ENCODE results near the gene WWTR1. TPM values are rescaled to one million over a fixed set of nuclear protein-coding genes. Genes with fewer than 3 reads are reported as not detected.

Gene WWTR1
- total RNA-seq, 2 donors from 2014 or later: 0.99 to 1.2 TPM

DNA sequence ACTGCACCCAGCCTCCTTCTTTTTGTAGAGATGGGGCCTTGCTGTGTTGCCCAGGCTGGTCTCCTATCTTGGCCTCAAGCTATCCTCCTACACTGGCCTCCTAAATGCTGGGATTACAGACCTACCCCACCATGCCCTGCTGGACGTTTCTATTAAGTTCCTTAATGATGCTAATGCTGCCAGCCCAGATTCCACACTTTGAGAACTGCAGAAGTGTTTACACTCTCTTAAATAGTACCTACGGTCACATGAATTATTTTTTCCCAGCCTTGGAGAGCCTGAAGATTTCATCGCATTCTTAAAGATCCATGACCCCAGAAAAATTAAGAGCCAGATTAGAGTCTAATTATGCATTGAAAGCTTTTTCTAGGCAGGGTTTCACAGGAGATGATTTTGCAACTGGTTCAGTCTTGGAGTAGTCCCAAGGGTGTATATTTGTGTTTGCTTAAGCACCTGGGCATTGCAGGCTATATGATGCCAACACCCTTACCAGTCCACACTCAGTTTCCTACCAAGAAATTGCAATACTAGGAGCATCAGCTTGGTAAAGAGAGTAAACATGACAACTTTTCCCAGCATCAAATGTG lies 146.7 kb downstream of the WWTR1 start:
- no peak for ATAC-seq

DNA sequence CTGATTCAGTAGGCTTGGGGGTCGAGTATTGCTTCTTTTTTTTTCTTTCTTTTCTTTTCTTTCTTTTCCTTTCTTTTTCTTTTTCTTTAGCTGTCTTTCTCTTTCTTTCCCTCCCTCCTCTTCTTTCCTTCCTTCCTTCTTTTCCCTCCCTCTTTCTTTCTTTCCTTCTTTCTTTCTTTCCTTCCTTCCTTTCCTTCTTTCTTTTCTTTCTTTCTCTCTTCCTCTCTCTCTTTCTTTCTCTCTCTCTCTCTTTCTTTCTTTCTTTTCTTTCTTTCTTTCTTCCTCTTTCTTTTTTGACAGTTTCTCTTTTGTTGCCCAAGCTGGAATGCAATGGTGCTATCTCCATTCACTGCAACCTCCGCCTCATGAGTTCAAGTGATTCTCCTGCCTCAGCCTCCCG lies 147.3 kb downstream of the WWTR1 start:
- ATAC-seq (no peak), DNase-seq (ENCODE audit: low spot score in 2 of 2) (no peak)
- no peaks in the 10 kb centered on the region for H3K9me3 Mint-ChIP-seq
- H3K36me3 Mint-ChIP-seq: no peaks in the 10 kb centered on the region
- H3K27ac Mint-ChIP-seq: no peak overlapping the region

More for the DNA sequence above, 146.7 kb downstream of the WWTR1 start:
- no peak overlapping the region for H3K27ac Mint-ChIP-seq
- H3K9me3 Mint-ChIP-seq: no peaks in the 10 kb centered on the region
- DNase-seq (ENCODE audit: low spot score in 2 of 2): no peak
- no peaks in the 10 kb centered on the region for H3K36me3 Mint-ChIP-seq

DNA sequence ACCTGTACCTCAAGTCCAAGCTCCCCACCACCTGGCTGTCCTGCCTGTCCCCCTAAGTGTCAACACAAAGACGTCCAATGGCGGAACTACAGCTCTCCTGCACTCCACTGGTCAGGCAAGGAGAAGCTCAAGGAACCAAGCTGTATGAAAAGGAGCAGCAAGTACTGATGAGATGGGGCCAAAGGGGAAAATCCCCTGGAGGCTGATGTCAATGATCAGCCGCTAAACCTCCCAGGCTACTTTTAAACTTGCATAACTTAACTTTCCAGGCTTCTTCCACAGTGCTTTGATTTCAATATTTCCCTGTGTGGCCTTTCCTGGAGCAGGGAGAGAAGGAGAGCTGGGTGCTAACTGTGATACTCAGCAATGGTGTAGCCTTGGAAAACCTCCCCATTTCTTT lies 148.3 kb downstream of the WWTR1 start:
- no peaks in the 10 kb centered on the region for H3K9me3 Mint-ChIP-seq
- DNase-seq (ENCODE audit: low spot score in 2 of 2): no peak
- no peak overlapping the region for H3K27ac Mint-ChIP-seq
- ATAC-seq: no peak
- no peaks in the 10 kb centered on the region for H3K36me3 Mint-ChIP-seq

DNA sequence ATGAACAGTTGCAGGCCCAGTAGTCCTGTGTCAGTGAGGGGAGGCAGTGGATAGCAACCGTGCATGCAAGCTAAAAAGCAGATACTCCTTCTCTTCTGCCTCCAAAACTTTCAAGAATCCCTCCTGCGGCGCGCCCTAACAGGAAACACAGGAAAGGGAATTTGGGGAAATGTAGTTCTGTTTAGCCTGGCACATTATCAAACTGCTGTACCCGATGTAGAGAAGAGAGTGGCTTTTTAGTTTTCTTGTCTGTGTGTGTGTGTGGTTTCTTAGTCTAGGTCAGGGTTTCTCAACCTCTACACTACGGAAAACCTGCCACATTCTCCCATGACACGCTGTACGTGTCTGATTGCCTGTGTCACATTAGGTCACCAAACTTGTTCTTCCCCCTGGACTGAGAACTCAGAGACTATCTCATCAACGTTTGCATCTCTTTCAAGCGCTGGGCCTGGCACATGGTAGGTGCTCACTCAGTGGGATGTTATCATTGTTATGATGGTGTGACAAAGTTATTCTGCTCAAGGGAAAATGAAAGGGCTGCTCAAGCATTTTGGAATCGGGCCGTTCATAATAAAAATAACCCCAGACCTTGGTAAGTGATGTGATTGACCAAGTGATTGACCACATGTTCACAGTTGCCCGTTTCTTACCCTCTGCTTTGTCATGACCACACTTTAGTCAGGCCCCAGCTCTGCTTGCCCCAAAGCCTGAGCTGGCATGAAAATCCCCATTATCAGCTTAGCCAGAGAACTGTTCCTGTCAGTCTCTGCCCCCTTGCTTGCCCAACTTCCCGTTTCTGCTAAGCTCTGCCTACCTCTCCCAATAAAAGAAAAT lies 150.1 kb downstream of the WWTR1 start:
- peak; percentile 79 to 84 for ATAC-seq
- no peak for DNase-seq (ENCODE audit: low spot score in 2 of 2)
- H3K36me3 Mint-ChIP-seq: no peaks in the 10 kb centered on the region
- no peaks in the 10 kb centered on the region for H3K9me3 Mint-ChIP-seq
- no peak overlapping the region for H3K27ac Mint-ChIP-seq

DNA sequence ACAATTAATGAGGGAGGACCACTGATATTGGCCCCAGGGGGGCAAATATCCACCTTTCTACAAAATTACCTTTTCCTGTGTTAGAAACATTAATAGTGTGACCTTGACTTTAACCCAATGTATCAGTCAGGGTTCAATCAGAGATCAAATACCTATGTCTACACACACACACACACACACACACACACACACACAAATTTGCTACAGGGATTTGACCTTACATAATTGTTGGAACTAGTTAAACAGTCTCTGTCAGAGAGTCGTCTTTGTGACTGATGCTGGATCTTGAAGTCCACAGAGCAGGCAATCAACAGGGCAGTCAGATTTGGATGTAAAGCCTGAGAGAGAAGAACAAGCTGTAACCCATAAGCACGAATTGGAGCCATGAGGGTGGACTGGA lies 150.9 kb downstream of the WWTR1 start:
- DNase-seq (ENCODE audit: low spot score in 2 of 2) (no peak), ATAC-seq (no peak)
- no peaks in the 10 kb centered on the region for H3K9me3 Mint-ChIP-seq
- H3K36me3 Mint-ChIP-seq: no peaks in the 10 kb centered on the region
- H3K27ac Mint-ChIP-seq: no peak overlapping the region

DNA sequence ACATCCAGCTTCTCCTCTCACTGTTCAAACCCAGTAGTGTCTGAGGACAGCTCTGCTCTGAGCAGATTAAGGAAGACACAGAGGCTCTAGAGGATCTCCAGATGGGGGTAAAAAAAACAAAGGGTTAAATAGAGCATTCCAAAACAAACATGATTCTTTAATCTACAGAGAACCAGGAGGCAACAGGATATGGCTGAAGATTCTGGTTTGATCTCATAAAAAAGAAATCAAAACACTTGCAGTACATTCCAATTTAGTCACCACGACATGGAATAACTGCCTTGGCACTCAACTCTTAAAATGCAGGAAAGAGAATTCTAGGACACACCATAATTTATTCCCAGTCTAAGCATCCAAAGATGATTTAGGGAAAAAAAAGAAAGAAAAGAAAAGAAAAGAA lies 151.3 kb downstream of the WWTR1 start:
- Mint-ChIP-seq H3K36me3 (no peaks in the 10 kb centered on the region), H3K27ac (no peak overlapping the region), H3K9me3 (no peaks in the 10 kb centered on the region)
- DNase-seq (ENCODE audit: low spot score in 2 of 2): no peak
- no peak for ATAC-seq

DNA sequence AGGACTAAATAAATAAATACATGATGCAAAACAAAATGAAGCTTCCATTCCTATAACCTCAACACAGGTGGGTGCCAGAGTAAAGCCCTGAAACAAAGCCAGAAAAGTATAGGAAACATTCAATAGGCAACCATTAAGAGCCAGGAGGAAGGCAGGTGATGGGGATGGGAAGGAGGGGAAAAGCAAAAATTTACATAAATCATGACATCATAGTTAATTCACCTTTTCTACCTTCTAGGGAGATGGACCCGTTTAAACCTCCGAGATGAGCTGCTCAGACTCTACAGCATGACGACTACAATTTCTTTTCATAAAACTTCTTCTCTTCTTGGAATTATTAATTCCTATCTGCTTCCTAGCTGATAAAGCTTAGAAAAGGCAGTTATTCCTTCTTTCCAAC lies 155.4 kb downstream of the WWTR1 start:
- no peaks in the 10 kb centered on the region for H3K9me3 Mint-ChIP-seq
- H3K36me3 Mint-ChIP-seq: no peaks in the 10 kb centered on the region
- no peak for ATAC-seq
- H3K27ac Mint-ChIP-seq: no peak overlapping the region
- no peak for DNase-seq (ENCODE audit: low spot score in 2 of 2)

DNA sequence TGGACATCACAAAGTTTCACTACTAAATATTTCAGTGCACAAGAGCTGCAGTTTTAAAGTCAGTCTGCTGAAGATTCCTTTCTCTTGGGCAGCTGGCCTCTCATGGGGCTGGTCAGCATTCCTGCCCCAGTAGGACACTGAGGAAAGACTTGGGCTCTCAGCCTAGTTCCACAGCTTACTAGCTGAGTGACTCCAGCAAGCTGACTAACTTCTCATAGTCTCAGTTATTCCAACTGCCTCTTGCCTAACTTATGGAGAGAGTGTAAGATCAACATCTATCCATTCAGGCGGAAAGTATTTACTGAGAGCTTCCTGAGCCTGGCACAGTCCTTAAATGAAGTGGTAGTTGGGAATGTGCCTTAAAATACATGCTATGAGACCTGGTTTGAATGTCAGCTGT lies 156.3 kb downstream of the WWTR1 start:
- H3K9me3 Mint-ChIP-seq: no peaks in the 10 kb centered on the region
- ATAC-seq: no peak
- no peak overlapping the region for H3K27ac Mint-ChIP-seq

DNA sequence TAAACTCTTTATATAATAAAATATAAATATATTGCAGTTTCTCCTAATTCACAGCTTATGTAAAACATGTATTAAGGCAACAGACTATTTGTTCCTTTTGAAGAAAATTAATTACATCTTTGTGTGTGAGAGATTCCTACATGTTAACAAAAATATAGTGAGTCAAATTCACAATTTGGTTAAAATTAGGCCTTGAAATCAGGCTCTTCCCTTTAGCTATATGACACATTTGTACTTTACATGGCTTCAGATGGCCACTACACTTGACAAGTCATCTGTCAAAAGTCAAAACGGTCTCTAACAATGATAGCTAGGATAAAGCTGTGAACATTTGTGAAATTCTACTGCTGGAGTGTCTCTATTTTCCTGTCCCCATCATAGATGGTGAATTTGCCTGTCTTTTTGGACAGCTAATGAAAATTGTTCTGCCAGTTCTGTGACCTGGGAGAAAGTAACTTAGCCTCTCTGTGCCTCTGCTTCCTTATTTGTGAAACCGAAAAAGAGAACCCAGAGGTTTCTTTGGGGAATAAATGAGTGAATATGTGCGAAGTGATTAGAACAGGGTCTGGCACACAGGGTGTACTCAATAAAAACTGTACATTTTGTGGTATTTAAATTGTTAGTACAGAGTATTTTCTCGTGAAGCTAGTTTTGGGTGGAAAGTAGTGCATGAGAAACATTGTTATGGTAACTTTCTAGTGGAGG lies 159.7 kb downstream of the WWTR1 start:
- Mint-ChIP-seq H3K27ac (no peak overlapping the region), H3K36me3 (no peaks in the 10 kb centered on the region), H3K9me3 (no peaks in the 10 kb centered on the region)
- DNase-seq (ENCODE audit: low spot score in 2 of 2) (no peak), ATAC-seq (no peak)

More for the DNA sequence above, 156.3 kb downstream of the WWTR1 start:
- H3K36me3 Mint-ChIP-seq: no peaks in the 10 kb centered on the region
- DNase-seq (ENCODE audit: low spot score in 2 of 2): no peak

DNA sequence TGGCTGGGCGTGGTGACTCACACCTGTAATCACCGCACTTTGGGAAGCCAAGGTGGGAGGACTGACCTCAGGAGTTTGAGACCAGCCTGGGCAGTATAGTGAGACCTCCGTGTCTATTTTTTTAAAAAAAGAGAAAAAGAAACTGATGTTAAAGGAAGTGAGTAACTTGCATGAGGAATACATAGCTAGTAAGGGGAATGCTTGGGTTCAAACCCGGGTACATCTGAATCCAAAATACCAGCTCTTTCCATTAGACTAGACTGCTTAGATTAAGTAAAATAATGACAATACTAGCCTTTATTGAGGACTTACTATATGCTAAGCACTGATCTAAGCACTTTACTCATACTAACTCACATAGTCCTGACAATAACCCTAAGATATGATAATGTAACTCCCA lies 160.9 kb downstream of the WWTR1 start:
- ATAC-seq (no peak), DNase-seq (ENCODE audit: low spot score in 2 of 2) (no peak)
- no peaks in the 10 kb centered on the region for H3K9me3 Mint-ChIP-seq
- no peaks in the 10 kb centered on the region for H3K36me3 Mint-ChIP-seq
- no peak overlapping the region for H3K27ac Mint-ChIP-seq

DNA sequence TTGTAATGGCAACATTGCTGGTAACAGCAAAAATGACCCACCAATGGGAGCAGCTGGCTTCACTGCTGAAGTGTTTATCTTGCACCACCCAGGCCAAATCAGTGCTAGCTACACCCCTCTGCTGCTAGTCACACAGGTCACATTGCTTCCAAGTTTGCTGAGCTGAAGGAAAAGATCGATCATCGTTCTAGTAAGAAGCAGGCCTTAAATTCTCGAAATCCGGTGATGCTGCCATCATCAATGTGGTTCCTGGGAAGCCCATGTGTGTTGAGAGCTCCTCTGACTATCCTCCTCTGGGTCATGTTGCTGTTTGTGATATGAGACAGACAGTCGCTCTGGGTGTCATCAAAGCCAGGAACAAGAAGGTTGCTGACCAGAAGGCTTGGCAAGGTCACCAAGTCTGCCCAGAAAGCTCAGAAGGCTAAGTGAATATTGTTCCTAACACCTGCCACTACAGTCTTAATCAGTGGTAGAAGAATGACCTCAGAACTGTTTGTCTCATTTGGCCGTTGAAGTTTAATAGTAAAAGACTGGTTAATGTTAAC lies 162.2 kb downstream of the WWTR1 start:
- no peak overlapping the region for H3K27ac Mint-ChIP-seq
- H3K36me3 Mint-ChIP-seq: no peaks in the 10 kb centered on the region
- DNase-seq (ENCODE audit: low spot score in 2 of 2) (no peak), ATAC-seq (no peak)
- no peaks in the 10 kb centered on the region for H3K9me3 Mint-ChIP-seq

DNA sequence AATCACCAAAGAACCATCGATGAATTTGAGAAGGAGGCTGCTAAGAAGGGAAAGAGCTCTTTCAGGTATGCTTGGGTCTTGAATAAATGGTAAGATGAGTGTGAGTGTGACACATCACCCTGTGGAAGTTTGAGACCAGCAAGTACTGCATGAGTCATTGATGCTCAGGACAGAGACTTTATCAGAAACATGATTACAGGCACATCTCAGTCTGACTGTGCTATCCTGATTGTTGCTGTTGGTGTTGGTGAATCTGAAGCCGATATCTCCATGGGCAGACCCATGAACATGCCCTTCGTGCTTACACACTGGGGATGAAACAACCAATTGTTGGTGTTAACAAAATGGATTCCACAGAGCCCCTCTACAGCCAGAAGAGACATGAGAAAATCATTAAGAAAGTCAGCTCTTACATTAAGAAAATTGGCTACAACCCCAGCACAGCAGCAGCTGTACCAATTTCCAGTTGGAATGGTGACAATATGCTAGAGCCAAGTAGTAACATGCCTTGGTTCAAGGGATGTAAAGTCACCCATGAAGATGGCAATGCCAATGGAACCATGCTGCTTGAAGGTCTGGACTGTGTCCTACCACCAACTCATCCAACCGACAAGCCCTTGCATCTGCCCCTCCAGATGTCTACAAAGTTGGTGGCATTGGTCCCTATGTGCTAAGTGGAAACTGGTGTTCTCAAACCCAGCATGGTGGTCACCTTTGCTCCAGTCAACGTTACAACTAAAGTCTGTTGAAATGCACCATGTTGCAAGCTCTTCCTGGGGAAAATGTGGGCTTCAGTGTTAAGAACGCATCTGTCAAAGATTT lies 162.9 kb downstream of the WWTR1 start:
- H3K27ac Mint-ChIP-seq: no peak overlapping the region
- DNase-seq (ENCODE audit: low spot score in 2 of 2): no peak
- no peaks in the 10 kb centered on the region for H3K9me3 Mint-ChIP-seq
- peak; percentile 31 to 94 for ATAC-seq
- H3K36me3 Mint-ChIP-seq: no peaks in the 10 kb centered on the region

DNA sequence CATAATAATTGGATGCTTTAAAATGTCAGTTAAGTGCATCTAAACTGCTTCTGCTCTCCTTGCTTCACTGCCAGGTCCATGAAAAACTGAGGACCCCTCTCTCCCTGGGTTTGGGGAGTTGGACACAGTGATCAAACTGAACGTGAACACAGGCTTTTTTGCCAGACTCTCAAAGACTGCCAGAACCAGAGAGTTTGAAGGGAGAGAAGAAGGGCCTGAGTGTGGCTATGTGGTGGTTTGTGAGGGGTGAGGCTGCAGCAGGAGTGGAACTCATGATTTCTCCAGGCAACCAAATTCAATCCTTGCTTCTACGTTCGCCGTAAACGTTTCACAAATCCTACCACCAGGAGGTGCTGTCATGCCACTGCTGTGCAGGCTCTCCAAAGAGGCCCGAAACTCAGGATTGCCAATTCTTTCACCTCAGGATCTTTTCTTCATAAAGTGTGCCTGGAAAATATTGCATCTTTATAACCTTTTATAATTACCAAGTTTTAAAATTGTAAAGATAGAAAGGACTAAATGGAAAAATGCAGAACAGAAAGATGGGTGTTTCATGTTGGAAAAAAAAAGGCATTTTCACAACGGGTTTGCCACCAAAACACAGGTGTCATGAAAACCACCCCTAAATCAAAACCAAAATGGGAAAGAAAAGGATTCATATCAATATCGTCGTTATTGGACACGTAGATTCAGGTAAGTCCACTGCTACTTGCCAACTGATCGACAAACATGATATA lies 163.6 kb downstream of the WWTR1 start:
- DNase-seq (ENCODE audit: low spot score in 2 of 2): peak in 1 of 2 donors; percentile 58
- ATAC-seq: peak in 1 of 2 donors; percentile 46
- no peaks in the 10 kb centered on the region for H3K36me3 Mint-ChIP-seq
- no peak overlapping the region for H3K27ac Mint-ChIP-seq
- no peaks in the 10 kb centered on the region for H3K9me3 Mint-ChIP-seq

DNA sequence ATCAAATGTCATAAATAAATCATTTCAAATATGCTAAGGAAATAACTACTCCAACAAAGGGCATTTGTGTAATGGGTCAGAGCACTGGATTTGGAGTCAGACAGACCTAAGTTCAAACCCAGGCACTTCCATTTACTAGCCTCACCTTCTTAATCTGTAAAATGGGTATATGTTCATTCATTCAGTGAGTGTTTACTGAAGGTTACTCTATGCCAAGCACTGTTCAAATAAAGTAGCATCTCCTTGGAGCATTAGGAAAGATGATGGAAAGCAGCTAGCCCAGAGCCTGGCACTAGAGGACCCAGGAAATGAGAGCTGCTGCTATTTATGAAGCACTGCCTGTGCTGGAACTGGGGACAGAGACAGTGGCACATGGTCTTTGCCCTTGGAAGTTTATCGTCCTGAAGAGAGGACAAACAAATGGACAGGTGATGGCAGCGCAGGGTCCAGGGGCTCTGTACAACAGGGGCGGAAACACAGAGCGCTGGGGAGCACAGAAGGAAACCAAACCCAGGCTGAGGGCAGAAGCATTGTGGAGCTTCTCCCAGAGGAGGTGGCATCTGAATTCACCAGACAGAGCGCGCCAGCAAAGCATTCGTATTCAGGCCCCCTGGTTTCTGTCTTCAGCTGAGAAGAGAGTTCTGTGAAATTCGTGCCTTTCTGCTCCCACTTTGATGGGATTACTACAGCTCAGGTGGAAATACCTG lies 164.4 kb downstream of the WWTR1 start:
- ATAC-seq: no peak
- no peaks in the 10 kb centered on the region for H3K36me3 Mint-ChIP-seq

DNA sequence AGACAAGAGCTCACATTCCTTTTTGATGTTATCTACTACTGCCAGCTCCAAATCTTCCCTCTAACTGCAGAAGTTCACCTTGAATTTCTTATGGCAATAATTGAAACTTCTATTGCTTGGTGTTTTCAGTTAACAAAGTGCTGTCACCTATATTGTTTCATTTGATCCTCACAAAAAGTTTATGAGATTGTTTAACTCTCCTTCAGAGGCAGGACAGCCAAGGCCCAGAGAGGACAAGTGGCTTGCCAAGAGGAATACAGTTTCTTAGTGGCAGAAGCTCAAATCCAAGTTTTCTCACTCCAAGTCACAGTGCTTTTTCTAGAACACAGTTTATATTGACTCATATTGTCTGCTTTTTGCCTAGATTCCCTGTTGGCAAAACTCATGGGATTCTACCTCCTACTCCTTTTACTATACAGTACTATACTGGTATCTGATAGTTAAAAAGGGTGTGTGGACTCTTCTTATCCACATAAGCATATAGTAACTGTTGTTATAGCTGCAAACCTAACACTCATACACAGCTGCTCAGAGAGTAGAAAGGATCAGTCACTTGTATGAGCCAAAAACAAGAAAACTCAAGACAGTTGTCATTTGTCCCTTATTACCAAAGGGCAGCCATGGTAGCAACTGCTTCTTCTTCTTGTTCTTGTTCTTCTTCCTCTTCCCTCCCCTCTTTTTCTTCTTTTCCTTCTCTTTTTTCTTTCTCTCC lies 167.4 kb downstream of the WWTR1 start:
- no peak for ATAC-seq
- DNase-seq (ENCODE audit: low spot score in 2 of 2): no peak
- Mint-ChIP-seq H3K27ac (no peak overlapping the region), H3K36me3 (no peaks in the 10 kb centered on the region), H3K9me3 (no peaks in the 10 kb centered on the region)

More for the DNA sequence above, 164.4 kb downstream of the WWTR1 start:
- no peak overlapping the region for H3K27ac Mint-ChIP-seq
- H3K9me3 Mint-ChIP-seq: no peaks in the 10 kb centered on the region
- no peak for DNase-seq (ENCODE audit: low spot score in 2 of 2)
